ENCODE measurements around the gene FICD. TPM values are rescaled to one million over a fixed set of nuclear protein-coding genes. Genes with fewer than 3 reads are reported as not detected.
A peak's percentile ranks its signal among the peaks of the same experiment; 100 is the strongest.

Gene FICD
- total and polyA plus RNA-seq, 9 of the 15 experiments (the other 6 are each of a cell fraction or from before 2014, with no cell fraction given): 0.88 to 4.5 (median 1.9) TPM

DNA sequence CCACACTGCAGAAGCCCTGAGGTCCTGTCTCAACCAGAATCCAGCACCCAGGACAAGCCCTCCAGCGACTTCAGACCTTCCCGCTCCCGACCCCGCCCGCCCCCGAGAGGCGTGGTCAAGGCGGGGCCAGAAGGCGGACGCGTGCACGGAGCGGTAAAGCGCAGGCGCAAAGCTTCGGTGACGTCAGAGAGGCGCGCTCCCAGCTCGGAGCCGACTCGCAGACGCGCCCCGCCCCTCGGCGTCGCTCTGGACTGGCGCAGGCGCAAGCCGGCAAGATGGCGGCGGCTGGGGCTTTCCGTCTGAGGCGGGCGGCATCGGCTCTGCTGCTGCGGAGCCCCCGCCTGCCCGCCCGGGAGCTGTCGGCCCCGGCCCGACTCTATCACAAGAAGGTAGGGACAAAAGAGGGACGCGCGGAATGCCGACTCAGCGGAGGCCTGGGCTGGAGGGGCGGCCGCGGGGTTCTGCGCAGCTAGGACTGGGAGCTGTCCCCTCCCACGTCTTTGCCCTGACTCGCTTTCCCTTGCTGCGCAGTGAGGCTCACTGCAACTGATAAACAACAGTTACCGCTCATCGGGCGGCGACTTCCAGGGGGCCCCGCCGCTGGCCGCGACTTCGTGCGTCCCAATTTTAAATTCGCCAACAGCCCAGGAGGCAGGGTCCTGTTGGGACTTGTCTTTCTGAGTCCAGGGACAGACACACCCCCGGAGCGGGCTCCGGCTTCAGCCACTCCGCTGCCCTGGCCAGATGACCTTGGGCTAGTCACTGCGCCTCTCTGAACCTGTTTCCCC lies 47.5 kb downstream of the FICD start, which contains the start of gene ISCU (continued):
- TF ChIP-seq FOXP1 (CRISPR knock-in tag; IDR thresholded peaks at IDR 0.05) (peak; percentile 66; the same call in 1 of the 2 replicates), TRIM28 (IDR thresholded peaks at IDR 0.05) (no peak), MTA1 (IDR thresholded peaks at IDR 0.05; ENCODE audit: borderline replicate concordance) (peak; percentile 96), ZNF24 (IDR thresholded peaks at IDR 0.05) (peak; percentile 74), NFIX (CRISPR knock-in tag; IDR thresholded peaks at IDR 0.05; ENCODE audit: low read depth) (no peak), ZNF408 (CRISPR knock-in tag; IDR thresholded peaks at IDR 0.05; ENCODE audit: low read depth) (no peak), TEAD4 (IDR thresholded peaks at IDR 0.05; ENCODE audit: low read length) (no peak), TEAD4 (CRISPR knock-in tag; IDR thresholded peaks at IDR 0.05; ENCODE audit: borderline replicate concordance) (no peak), RBM34 (IDR thresholded peaks at IDR 0.05; ENCODE audit: borderline replicate concordance, insufficient read depth, low read length) (no peak), ZNF146 (CRISPR knock-in tag; IDR thresholded peaks at IDR 0.05; ENCODE audit: unreplicated experiment) (no peak), HDAC3 (IDR thresholded peaks at IDR 0.05; ENCODE audit: borderline replicate concordance, partially characterized antibody) (no peak), BCOR (IDR thresholded peaks at IDR 0.05) (no peak), NCOA6 (IDR thresholded peaks at IDR 0.05) (no peak), ADNP (tag; IDR thresholded peaks at IDR 0.05) (no peak), MCM5 (IDR thresholded peaks at IDR 0.05; ENCODE audit: low read depth) (no peak), GABPA (tag; conservative IDR thresholded peaks at IDR 0.05; ENCODE audit: low read depth) (no peak), DPF2 (IDR thresholded peaks at IDR 0.05) (no peak)
- TF ChIP-seq, protein P1, sequence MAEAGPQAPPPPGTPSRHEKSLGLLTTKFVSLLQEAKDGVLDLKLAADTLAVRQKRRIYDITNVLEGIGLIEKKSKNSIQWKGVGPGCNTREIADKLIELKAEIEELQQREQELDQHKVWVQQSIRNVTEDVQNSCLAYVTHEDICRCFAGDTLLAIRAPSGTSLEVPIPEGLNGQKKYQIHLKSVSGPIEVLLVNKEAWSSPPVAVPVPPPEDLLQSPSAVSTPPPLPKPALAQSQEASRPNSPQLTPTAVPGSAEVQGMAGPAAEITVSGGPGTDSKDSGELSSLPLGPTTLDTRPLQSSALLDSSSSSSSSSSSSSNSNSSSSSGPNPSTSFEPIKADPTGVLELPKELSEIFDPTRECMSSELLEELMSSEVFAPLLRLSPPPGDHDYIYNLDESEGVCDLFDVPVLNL (CRISPR knock-in tag; IDR thresholded peaks at IDR 0.05; ENCODE audit: low read depth): peak; percentile 93
- TF ChIP-seq, protein P2, sequence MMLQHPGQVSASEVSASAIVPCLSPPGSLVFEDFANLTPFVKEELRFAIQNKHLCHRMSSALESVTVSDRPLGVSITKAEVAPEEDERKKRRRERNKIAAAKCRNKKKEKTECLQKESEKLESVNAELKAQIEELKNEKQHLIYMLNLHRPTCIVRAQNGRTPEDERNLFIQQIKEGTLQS (IDR thresholded peaks at IDR 0.05): peak; percentile 87
- TF ChIP-seq, protein P2 (CRISPR knock-in tag; conservative IDR thresholded peaks at IDR 0.05): no peak
- TF ChIP-seq, protein P3, sequence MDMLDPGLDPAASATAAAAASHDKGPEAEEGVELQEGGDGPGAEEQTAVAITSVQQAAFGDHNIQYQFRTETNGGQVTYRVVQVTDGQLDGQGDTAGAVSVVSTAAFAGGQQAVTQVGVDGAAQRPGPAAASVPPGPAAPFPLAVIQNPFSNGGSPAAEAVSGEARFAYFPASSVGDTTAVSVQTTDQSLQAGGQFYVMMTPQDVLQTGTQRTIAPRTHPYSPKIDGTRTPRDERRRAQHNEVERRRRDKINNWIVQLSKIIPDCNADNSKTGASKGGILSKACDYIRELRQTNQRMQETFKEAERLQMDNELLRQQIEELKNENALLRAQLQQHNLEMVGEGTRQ (CRISPR knock-in tag; IDR thresholded peaks at IDR 0.05): no peak
- TF ChIP-seq, protein P4, sequence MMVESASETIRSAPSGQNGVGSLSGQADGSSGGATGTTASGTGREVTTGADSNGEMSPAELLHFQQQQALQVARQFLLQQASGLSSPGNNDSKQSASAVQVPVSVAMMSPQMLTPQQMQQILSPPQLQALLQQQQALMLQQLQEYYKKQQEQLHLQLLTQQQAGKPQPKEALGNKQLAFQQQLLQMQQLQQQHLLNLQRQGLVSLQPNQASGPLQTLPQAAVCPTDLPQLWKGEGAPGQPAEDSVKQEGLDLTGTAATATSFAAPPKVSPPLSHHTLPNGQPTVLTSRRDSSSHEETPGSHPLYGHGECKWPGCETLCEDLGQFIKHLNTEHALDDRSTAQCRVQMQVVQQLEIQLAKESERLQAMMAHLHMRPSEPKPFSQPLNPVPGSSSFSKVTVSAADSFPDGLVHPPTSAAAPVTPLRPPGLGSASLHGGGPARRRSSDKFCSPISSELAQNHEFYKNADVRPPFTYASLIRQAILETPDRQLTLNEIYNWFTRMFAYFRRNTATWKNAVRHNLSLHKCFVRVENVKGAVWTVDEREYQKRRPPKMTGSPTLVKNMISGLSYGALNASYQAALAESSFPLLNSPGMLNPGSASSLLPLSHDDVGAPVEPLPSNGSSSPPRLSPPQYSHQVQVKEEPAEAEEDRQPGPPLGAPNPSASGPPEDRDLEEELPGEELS (CRISPR knock-in tag; IDR thresholded peaks at IDR 0.05; ENCODE audit: borderline replicate concordance): 0 out of 2 replicates have a peak, but pooled peaks have one; percentile 68

Data from K562 (cell line).